HG03025 (cell line): ENCODE measurements around the gene HEPHL1.
"Not testable (repeated sequence)": the region's sequence is repeated elsewhere in the genome, so short reads cannot be mapped to it uniquely, and the experiment has no call there.

ENCODE experiments used
- ATAC-seq: cut with Tn5 transposase; IDR thresholded peaks from one replicate; pipeline ENCODE4 v1.9.1; 2021; ENCODE audit warnings: mild to moderate bottlenecking, moderate library complexity; ENCODE audit not compliant: unreplicated experiment, low FRiP score

The HEPHL1 gene

GRCh38 chr11:94077552-94078293, 56.6 kb downstream of the HEPHL1 start:
- no peak for ATAC-seq

DNA sequence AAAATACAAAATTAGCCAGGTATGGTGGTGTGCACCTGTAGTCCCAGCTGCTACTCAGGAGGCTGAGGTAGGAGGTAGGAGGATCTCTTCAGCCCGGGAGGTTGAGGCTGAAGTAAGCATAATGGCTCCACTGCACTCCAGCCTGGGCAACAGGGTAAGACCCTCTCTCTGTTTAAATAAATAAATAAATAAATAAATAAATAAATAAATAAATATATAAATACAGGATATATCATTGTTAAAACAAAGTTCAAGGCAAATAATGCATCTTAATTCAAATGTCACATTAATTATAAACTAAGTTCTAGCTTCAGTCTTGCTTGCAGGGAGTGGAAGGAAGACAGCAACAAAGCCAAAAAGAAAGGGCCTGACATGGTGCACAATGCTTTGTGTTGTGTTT, 63.0 kb downstream of the HEPHL1 start:
- no peak for ATAC-seq

- ATAC-seq, result no peak
These were observed 67.8 kb downstream of the HEPHL1 start for GRCh38 chr11:94088906-94089305.

DNA sequence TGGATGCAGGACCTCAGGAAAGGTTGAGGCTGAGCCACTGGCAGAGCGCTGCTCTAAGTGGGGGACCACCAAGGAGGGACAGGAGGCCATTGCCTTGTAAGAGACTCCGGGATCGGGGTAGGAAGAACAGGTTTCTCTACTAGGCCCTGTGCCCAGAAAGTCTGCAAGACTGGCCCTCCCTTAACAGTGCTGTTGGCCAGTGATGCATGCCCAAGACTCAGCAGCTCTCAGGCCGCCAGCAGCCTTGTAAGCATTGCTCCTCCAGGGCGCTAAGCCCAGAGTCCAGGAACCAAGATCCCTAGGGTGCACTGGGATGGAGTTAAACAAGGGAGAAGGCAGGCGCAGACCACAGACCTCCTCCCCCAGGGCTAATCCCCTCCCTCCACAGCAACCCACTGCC, 68.2 kb downstream of the HEPHL1 start:
- ATAC-seq, result no peak

DNA sequence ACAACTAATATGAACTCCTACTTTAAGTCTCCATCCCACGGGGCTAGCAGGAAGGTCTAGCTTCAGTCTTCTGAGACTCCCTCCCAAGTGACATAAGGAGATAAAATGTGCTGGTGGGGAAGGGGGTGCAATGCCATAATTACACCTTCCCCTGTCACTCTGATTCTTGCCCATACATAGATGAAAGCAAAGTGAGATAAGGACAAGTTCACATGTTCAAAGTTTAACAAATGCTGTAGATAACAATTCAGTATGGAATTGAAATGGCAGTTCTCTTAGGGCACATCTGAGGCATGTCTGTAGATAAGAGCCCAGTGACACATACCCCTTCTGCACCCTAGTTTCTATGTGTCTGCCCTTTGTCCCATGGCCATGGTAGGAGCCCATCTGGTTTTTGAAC, 69.2 kb downstream of the HEPHL1 start:
- no peak for ATAC-seq

DNA sequence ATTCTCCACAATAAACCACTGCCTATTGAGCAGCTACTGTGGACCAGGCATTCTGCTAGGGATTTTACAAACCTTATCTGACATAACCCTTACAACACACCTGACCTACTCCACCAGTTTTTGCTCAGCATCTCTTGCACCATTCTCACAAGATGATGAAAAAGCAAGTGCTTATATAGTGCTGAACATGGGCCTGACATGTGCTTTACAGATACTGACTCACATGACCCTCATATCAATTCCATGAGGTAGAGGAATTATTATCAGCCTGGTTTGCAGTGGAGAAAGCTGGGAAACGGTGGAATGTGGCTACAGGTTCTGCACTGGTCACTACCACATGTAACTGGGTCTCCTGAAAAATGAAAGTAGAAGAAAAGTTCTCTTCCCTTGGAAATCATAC, 69.9 kb downstream of the HEPHL1 start:
- no peak for ATAC-seq

DNA sequence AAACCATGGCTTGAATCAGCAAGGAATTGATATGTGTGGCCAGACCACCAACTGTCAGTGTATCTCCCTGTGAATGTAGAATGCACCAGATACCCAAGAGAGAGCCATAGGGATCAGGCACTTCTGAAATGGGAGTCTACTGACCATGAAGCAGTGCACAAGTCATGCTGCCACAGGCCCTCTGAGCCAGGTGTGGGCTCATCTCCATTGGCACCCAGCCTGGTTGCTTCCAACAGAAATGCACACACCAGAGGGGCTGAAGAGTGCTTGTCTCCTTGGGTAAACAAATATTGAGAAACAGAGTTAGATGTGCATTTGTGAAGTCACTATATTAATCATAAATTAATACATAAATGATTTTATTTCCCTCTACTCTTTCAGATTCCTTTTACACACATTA, 79.1 kb downstream of the HEPHL1 start:
- ATAC-seq, result no peak

DNA sequence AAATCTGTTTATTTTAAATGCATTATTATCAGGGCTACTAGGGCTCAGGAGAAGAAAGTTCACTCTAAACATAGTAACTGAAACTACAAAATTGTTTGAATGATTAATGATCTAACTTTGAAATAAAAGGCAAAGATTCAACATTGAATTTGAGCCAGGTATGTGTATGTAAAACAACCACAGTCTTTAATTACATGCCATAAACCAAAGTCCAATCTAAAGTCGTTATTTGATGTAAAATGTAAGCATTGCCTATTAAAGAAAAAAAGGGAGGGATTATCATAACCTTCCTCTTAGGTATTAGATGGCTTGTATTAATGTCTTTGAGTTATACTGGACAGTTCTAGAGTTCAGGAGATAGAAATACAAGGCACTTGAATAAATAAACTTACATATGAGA, 82.3 kb downstream of the HEPHL1 start:
- ATAC-seq, result no peak

GRCh38 chr11:94104734-94105133, 83.6 kb downstream of the HEPHL1 start:
- ATAC-seq, result no peak

- no peak for ATAC-seq
These were observed 85.6 kb downstream of the HEPHL1 start for GRCh38 chr11:94106716-94107115.

GRCh38 chr11:94107363-94107762, 86.2 kb downstream of the HEPHL1 start:
- no peak for ATAC-seq

- no peak for ATAC-seq
These were observed 90.1 kb downstream of the HEPHL1 start for GRCh38 chr11:94111241-94111640.

- no peak for ATAC-seq
These were observed 90.5 kb downstream of the HEPHL1 start for GRCh38 chr11:94111660-94112059.

DNA sequence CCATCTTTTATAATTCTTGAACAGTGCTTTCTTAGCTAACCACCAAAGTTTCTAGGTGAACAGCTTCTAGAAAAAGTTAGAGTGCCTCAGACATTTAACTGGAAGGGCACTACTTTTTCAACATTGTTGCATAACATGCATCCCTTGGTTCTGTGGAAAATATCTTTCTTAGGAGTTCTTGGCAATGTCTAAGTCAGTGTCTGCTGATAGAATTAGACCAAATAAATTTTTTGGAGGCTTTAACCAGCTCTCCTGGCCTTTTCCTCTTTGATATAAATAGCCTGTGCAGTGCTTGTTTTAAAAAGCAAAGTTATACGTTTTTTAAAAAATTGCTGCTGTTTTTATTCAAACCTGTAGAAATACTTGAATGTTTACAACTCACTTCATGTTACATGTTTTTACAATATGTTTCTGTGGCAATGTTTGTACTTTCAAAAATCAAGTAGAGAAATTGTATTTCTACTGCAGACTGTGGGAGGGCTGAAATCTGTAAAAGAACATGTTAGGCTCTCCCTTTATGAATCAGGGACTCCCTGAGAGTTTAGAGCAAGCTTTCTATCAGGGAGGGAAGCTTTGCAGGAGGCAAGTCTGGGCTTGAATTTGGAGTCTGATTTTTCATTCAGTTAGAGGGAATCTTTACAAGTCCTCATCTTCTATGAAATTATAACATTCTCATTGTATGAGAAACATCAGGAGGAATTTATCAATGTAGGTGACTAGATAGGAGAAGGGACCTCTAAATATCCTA, 91.2 kb downstream of the HEPHL1 start:
- no peak for ATAC-seq

DNA sequence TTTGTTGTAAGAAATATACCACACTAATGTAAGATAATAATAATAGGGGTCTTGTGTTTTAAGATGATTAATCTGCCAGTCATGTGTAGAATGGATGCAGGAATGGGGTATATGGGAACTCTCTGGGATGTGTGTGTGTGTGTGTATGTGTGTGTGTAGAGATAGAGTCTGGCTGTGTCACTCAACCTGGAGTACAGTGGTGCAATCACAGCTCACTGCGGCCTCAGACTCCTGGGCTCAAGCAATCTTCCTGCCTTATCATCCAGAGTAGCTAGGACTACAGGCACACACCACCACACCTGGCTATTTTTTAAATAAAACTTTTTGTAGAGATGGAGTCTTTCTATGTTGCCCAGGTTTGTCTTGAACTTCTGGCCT, 96.0 kb downstream of the HEPHL1 start:
- ATAC-seq, result no peak

- ATAC-seq, result no peak
These were observed 96.7 kb downstream of the HEPHL1 start for GRCh38 chr11:94117871-94118270.

GRCh38 chr11:94119676-94120075, 98.5 kb downstream of the HEPHL1 start:
- ATAC-seq, result not testable (repeated sequence)

DNA sequence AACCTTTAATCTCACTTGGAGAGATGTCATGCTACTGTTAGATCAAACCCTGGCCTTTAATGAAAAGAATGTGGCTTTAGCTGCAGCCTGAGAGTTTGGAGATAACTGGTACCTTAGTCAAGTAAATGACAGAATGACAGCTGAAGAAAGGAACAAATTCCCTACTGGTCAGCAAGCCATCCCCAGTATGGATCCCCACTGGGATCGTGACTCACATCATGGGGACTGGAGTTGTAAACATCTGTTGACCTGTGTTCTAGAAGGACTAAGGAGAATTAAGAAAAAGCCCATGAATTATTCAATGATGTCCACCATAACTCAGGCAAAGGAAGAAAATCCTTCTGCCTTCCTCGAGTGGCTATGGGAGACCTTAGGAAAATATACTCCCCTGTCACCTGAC, 99.4 kb downstream of the HEPHL1 start:
- ATAC-seq, result not testable (repeated sequence)

GRCh38 chr11:94120946-94121345, 99.8 kb downstream of the HEPHL1 start:
- ATAC-seq, result no peak

DNA sequence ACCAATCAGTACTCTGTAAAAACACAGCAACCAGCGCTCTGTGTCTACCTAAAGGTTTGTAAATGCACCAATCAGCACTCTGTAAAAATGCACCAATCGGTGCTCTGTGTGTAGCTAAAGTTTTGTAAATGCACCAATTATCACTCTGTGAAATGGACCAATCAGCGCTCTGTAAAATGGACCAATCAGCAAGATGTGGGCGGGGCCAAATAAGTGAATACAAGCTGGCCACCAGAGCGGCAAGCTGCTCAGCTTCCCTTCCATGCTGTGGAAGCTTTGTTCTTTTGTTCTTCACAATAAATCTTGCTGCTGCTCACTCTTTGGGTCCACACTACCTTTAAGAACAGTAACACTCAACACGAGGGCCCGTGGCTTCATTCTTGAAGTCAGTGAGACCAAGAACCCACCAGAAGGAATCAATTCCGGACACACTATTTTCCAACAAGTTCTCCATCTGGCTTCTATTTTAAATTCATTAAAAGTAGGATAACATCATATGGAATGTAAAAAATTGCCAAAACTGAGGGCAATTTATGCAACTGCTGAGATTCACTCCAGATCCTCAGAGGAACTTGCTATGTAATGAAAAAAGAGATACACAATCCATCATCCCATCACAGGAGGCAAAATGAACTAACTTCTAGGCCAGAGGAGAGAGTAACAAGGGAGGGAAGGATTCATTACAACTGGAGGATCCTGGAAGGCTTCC, 104.4 kb downstream of the HEPHL1 start:
- no peak for ATAC-seq

- no peak for ATAC-seq
These were observed 106.5 kb downstream of the HEPHL1 start for GRCh38 chr11:94127638-94128037.
